Measurements from ENCODE around the gene SMIM1. TPM values are rescaled to one million over a fixed set of nuclear protein-coding genes. Genes with fewer than 3 reads are reported as not detected.

SMIM1 gene
- polyA plus RNA-seq, 1 donor (not counting 4 experiments of a cell fraction or from before 2014, with no cell fraction given) = 0.79 TPM

- no peak overlapping the region for H3K9ac ChIP-seq (ENCODE audit: control insufficient read depth, extremely low read depth, insufficient read depth, low read length)
- peaks cover 12% of the 10 kb centered on the region for H3K4me1 ChIP-seq (ENCODE audit: control insufficient read depth, extremely low read depth, insufficient read depth, low read length)
- FAIRE-seq = no peak
- no peaks in the 10 kb centered on the region for H3K9me1 ChIP-seq (ENCODE audit: control insufficient read depth, extremely low read depth, insufficient read depth, low read length)
- no peaks in the 10 kb centered on the region for H3K9me3 ChIP-seq (ENCODE audit: control insufficient read depth, low read depth, low read length)
- TF ChIP-seq EZH2 (IDR thresholded peaks at IDR 0.05; ENCODE audit: low read length) = no peak
- TF ChIP-seq CTCF (optimal IDR thresholded peaks at IDR 0.05 in 1 of 3, IDR thresholded peaks at IDR 0.05 in 1 of 3, conservative IDR thresholded peaks at IDR 0.05 in 1 of 3; ENCODE audit: extremely low read depth in 1 of 3, insufficient read depth in 2 of 3, low read length in 3 of 3) = no peak
- DNase-seq (ENCODE audit: low read depth, low spot score) = no peak
- H3K27ac ChIP-seq (ENCODE audit: control insufficient read depth, insufficient read depth, low read length) = no peak overlapping the region
- H3K27me3 ChIP-seq (ENCODE audit: control insufficient read depth, extremely low read depth, insufficient read depth, low read length) = no peaks in the 10 kb centered on the region
- H3K36me3 ChIP-seq (ENCODE audit: control insufficient read depth in 2 of 2, extremely low read depth in 1 of 2, insufficient read depth in 2 of 2, low read length in 2 of 2) = peaks cover 18 to 32% of the 10 kb centered on the region in 2 experiments
- no peaks in the 10 kb centered on the region for H4K20me1 ChIP-seq (ENCODE audit: control insufficient read depth, extremely low read depth, insufficient read depth, low read length)
- H3K4me3 ChIP-seq (ENCODE audit: control insufficient read depth in 2 of 3, extremely low read depth in 1 of 3, insufficient read depth in 2 of 3, low read depth in 1 of 3, low read length in 3 of 3) = no peak overlapping the region
- H3K79me2 ChIP-seq (ENCODE audit: control insufficient read depth, insufficient read depth, low read length) = no peaks in the 10 kb centered on the region
- dilution Hi-C loops (cut with MboI; ENCODE audit: extremely low pct_ligation_motif_present, low sequenced_read_pairs) = no loop called here
- H2AFZ ChIP-seq (ENCODE audit: control insufficient read depth, low read length) = no peak overlapping the region
- no peak overlapping the region for H3K4me2 ChIP-seq (ENCODE audit: control insufficient read depth, extremely low read depth, insufficient read depth, low read depth, low read length)
Observed at GRCh38 chr1:3821908-3822307, 49.4 kb downstream of the SMIM1 start.

GRCh38 chr1:3822421-3822820, 49.9 kb downstream of the SMIM1 start:
- Histone ChIP-seq H3K9ac (ENCODE audit: control insufficient read depth, extremely low read depth, insufficient read depth, low read length) (no peak overlapping the region), H3K4me1 (ENCODE audit: control insufficient read depth, extremely low read depth, insufficient read depth, low read length) (peaks cover 12% of the 10 kb centered on the region), H3K9me1 (ENCODE audit: control insufficient read depth, extremely low read depth, insufficient read depth, low read length) (no peaks in the 10 kb centered on the region), H3K79me2 (ENCODE audit: control insufficient read depth, insufficient read depth, low read length) (no peaks in the 10 kb centered on the region), H3K4me2 (ENCODE audit: control insufficient read depth, extremely low read depth, insufficient read depth, low read depth, low read length) (no peak overlapping the region), H3K9me3 (ENCODE audit: control insufficient read depth, low read depth, low read length) (no peaks in the 10 kb centered on the region), H2AFZ (ENCODE audit: control insufficient read depth, low read length) (no peak overlapping the region), H3K27me3 (ENCODE audit: control insufficient read depth, extremely low read depth, insufficient read depth, low read length) (no peaks in the 10 kb centered on the region), H4K20me1 (ENCODE audit: control insufficient read depth, extremely low read depth, insufficient read depth, low read length) (no peaks in the 10 kb centered on the region), H3K36me3 (ENCODE audit: control insufficient read depth in 2 of 2, extremely low read depth in 1 of 2, insufficient read depth in 2 of 2, low read length in 2 of 2) (peaks cover 18 to 32% of the 10 kb centered on the region in 2 experiments), H3K27ac (ENCODE audit: control insufficient read depth, insufficient read depth, low read length) (no peak overlapping the region), H3K4me3 (ENCODE audit: control insufficient read depth in 2 of 3, extremely low read depth in 1 of 3, insufficient read depth in 2 of 3, low read depth in 1 of 3, low read length in 3 of 3) (no peak overlapping the region)
- dilution Hi-C loops (cut with MboI; ENCODE audit: extremely low pct_ligation_motif_present, low sequenced_read_pairs) = no loop called here
- no peak for FAIRE-seq
- TF ChIP-seq CTCF (optimal IDR thresholded peaks at IDR 0.05 in 1 of 3, IDR thresholded peaks at IDR 0.05 in 1 of 3, conservative IDR thresholded peaks at IDR 0.05 in 1 of 3; ENCODE audit: extremely low read depth in 1 of 3, insufficient read depth in 2 of 3, low read length in 3 of 3) (no peak), EZH2 (IDR thresholded peaks at IDR 0.05; ENCODE audit: low read length) (no peak)
- no peak for DNase-seq (ENCODE audit: low read depth, low spot score)
